ENCODE measurements around the gene ADAM10. TPM values are rescaled to one million over a fixed set of nuclear protein-coding genes. Genes with fewer than 3 reads are reported as not detected.

ADAM10 gene
- total RNA-seq, 1 donor from 2014 or later, result 147 TPM

GRCh38 chr15:58649175-58649574, 100.3 kb downstream of the ADAM10 start:
- no peak overlapping the region for H3K4me3 Mint-ChIP-seq (ENCODE audit: unreplicated experiment)
- TF ChIP-seq CTCF (IDR thresholded peaks at IDR 0.05), result no peak
- H3K9me3 Mint-ChIP-seq (ENCODE audit: low read depth), result peaks cover 2% of the 10 kb centered on the region
- no peaks in the 10 kb centered on the region for H3K27me3 Mint-ChIP-seq (ENCODE audit: low read depth)
- no peaks in the 10 kb centered on the region for H3K4me1 Mint-ChIP-seq (ENCODE audit: low read depth)
- no peak overlapping the region for H3K27ac Mint-ChIP-seq (ENCODE audit: unreplicated experiment)
- peaks cover 4% of the 10 kb centered on the region for H3K36me3 Mint-ChIP-seq (ENCODE audit: low read depth)
- DNase-seq (ENCODE audit: low spot score), result no peak

- no peaks in the 10 kb centered on the region for H3K9me3 Mint-ChIP-seq (ENCODE audit: low read depth)
- no peak overlapping the region for H3K27ac Mint-ChIP-seq (ENCODE audit: unreplicated experiment)
- H3K4me1 Mint-ChIP-seq (ENCODE audit: low read depth), result peaks cover 13% of the 10 kb centered on the region
- H3K27me3 Mint-ChIP-seq (ENCODE audit: low read depth), result no peaks in the 10 kb centered on the region
- H3K36me3 Mint-ChIP-seq (ENCODE audit: low read depth), result peaks cover 7% of the 10 kb centered on the region
- no peak overlapping the region for H3K4me3 Mint-ChIP-seq (ENCODE audit: unreplicated experiment)
- DNase-seq (ENCODE audit: low spot score), result no peak
- no peak for TF ChIP-seq CTCF (IDR thresholded peaks at IDR 0.05)
These were observed 105.5 kb downstream of the ADAM10 start for GRCh38 chr15:58643996-58644395.

- Mint-ChIP-seq H3K4me1 (ENCODE audit: low read depth) (peaks cover 13% of the 10 kb centered on the region), H3K36me3 (ENCODE audit: low read depth) (peaks cover 10% of the 10 kb centered on the region), H3K27ac (ENCODE audit: unreplicated experiment) (no peak overlapping the region), H3K27me3 (ENCODE audit: low read depth) (no peaks in the 10 kb centered on the region), H3K9me3 (ENCODE audit: low read depth) (no peaks in the 10 kb centered on the region), H3K4me3 (ENCODE audit: unreplicated experiment) (no peak overlapping the region)
- DNase-seq (ENCODE audit: low spot score), result no peak
- no peak for TF ChIP-seq CTCF (IDR thresholded peaks at IDR 0.05)
These were observed 107.8 kb downstream of the ADAM10 start for GRCh38 chr15:58641660-58642059.

GRCh38 chr15:58639992-58640391, 109.5 kb downstream of the ADAM10 start:
- Mint-ChIP-seq H3K4me1 (ENCODE audit: low read depth) (peaks cover 13% of the 10 kb centered on the region), H3K4me3 (ENCODE audit: unreplicated experiment) (no peak overlapping the region), H3K27ac (ENCODE audit: unreplicated experiment) (no peak overlapping the region), H3K9me3 (ENCODE audit: low read depth) (no peaks in the 10 kb centered on the region), H3K36me3 (ENCODE audit: low read depth) (peaks cover 10% of the 10 kb centered on the region), H3K27me3 (ENCODE audit: low read depth) (no peaks in the 10 kb centered on the region)
- no peak for TF ChIP-seq CTCF (IDR thresholded peaks at IDR 0.05)
- DNase-seq (ENCODE audit: low spot score), result no peak

GRCh38 chr15:58639002-58639756, 110.3 kb downstream of the ADAM10 start:
- Mint-ChIP-seq H3K27ac (ENCODE audit: unreplicated experiment) (no peak overlapping the region), H3K36me3 (ENCODE audit: low read depth) (peaks cover 10% of the 10 kb centered on the region), H3K4me3 (ENCODE audit: unreplicated experiment) (no peak overlapping the region), H3K4me1 (ENCODE audit: low read depth) (peaks cover 13% of the 10 kb centered on the region), H3K9me3 (ENCODE audit: low read depth) (no peaks in the 10 kb centered on the region), H3K27me3 (ENCODE audit: low read depth) (no peaks in the 10 kb centered on the region)
- TF ChIP-seq CTCF (IDR thresholded peaks at IDR 0.05), result no peak
- no peak for DNase-seq (ENCODE audit: low spot score)
